SH-SY5Y (cell line): Measurements from ENCODE around the gene SEMA6D.

Experiments used
- GATA2 ChIP-seq: IDR thresholded peaks from 2 replicates; pipeline ENCODE4 v1.6.1; 2011; ENCODE audit warnings: mild to moderate bottlenecking, low read depth, low read length
- GATA3 ChIP-seq: IDR thresholded peaks from 2 replicates; pipeline ENCODE4 v1.6.1; 2011; ENCODE audit warnings: low read depth, mild to moderate bottlenecking, low read length, moderate library complexity

SEMA6D gene

DNA sequence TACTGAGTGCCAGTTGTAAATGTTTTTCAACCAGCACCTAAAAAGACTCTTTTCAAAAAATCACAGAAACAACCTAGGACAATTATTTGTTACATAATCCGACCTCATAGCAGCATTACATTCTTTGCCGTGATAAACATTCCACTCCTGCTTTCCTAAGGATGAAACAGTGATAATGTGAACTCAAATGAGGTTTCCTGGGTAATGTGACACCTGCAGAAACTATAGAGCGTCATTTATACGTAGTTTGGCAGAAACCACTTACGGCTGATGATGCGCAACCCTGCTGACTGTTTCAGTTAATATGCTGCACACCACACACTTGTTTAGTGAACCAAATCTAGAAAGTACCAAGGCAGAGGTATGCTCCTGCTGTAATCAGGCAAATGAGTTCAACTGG lies 55.8 kb downstream of the SEMA6D start:
- TF ChIP-seq GATA3 (no peak), GATA2 (no peak)

DNA sequence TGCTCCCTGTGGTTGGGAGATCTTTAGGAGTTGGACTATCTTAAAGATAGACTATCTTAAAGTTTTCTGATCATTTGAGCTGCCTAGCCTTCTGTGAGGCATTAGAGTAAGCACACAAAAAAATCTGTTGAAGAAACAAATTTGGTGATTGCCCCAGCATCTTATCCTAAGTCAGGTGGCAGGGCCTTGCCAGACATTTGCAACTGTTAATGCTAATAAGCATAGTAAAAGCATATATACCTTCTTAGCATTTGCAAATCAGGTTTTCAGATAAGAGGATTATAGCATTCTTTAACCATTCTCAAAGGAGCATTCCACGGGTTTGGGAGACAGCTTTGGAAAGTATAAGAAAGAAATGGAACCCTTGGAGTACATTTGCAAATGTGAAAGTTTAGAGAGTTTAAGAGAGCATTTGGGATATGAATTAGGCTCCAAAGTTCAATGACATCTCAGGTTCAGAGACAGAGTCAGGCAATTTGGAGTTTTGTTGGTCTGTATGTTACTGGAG lies 61.0 kb downstream of the SEMA6D start:
- TF ChIP-seq GATA3 (no peak), GATA2 (no peak)

DNA sequence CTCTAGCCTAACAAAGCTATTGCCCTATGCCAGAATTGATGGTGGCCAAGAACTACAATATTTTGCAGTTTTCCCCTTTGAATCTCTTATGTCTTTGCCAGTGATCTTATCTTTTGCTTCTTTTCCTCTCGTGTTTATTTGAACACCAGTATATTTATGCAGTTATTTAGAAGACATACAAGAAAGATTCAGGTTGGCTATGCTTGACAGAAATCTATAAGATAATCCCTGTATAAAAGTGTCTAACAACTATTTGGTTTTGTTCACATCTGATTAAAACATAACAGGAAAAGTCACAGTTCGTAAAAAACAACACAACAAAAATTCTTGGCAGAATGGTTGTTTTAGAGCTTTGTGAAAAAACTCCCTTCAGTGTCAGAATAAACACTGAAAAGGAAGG lies 63.7 kb downstream of the SEMA6D start:
- no peak for TF ChIP-seq GATA3
- TF ChIP-seq GATA2: no peak

DNA sequence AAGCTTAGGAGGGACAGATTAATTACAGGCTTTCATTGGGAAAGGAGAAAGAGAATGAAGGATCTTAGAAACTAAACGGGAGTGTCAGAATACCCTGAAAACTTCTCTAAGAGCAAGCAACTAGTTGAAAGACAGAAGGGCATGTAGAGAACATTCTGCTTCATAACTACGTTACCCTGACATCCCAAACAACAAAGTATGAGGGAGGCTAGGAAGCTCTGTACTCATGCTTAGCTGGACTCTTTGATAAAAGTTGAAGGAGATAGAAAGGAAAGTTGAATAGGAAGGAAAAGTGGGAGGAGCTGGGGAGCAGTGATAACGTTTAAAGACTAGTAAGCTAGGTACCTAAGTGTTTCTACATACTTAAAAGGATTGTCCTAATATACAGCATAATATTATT lies 64.2 kb downstream of the SEMA6D start:
- TF ChIP-seq GATA3: no peak
- TF ChIP-seq GATA2: no peak

DNA sequence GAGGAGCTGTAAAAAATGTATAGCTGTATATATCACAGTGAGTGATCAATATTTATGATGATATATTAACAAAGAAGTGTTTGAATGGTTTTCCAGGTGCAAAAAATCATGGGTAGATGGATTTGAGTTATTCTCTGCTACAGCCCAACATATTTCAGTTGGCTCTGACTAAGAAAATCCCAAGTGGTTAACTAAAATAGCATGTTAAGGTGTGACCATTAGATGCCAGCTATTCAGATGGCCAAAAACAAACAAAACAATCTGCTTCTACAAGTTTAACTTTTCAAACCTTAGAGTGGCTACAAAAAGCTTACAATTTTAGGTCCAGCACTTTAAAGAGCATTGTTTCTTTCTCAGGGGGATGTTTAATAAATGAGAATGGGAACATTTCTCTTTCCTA lies 67.5 kb downstream of the SEMA6D start:
- no peak for TF ChIP-seq GATA3
- no peak for TF ChIP-seq GATA2

DNA sequence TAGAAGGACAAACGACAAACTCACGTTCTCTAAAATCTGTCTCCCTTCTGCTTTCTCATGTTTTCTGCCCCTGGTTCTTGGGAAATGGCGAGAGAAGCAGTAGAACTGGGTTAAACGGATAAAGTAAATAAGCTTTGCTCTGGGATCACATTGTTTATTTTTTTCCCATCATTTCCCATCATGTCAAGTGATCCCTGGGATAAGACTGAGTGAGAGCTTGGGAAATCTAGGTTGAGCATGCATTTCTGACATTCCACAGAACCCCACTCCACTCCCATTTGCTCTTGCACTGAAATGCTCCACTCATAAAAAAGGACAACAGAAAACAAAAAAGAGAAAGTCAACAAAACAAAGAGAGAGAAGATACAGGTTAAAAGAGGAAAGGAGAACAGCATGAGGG lies 69.1 kb downstream of the SEMA6D start:
- TF ChIP-seq GATA3: no peak
- TF ChIP-seq GATA2: no peak

DNA sequence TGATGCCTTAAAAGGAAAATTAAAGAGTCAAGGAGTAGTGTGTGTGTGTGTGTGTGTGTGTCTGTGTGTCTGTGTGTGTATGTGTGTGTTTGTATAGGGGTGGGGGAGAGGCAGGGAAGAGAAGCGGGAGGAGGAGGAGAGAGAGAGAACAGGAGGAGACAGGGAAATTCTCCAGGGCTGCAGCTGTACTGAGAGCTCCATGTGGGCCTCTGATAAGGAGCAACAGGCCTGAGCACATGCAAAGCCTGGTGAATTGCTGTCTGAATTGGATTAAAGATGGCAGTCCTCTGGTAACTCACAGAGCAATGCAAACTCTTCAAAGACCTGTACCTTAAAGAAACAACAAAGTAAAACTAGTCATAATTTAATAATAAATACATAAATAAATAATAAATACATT lies 70.6 kb downstream of the SEMA6D start:
- TF ChIP-seq GATA2 (no peak), GATA3 (no peak)

DNA sequence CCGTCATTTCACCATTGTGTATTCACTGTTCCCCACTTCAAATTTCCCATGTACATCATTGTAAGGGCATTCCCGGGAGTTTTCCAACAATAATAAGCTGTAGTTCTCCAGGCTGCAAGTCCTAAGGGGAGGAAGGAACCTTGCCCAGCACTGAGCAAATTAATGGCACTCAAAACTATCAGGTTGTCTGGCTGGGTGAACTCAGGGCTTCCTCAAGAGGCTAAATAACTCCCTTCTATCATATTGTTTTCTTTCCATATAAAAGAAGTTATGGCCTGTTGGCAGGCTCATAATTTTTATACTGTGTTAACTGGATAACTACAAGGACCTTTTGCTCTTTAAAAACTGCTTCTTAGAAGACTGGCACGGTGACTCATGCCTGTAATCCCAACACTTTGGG lies 71.4 kb downstream of the SEMA6D start:
- TF ChIP-seq GATA3 (no peak), GATA2 (no peak)

DNA sequence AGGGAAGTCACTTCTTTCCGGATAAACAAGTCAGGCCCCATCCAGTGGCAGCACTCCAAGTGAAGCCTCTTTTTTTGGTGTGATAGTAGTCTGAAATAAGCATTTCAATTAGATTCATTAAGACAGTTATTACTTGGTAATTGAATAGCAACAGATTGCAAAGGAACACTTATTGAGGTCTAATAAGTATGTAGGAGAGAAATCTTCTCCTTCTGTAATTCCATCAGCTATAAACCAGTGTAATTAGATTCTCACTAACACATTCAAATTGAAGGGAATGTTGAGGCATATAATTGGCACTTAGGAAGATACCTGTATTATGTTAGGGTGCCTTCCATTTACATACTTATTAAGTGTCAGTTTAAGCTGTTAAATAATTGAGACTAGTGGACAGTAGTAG lies 73.9 kb downstream of the SEMA6D start:
- TF ChIP-seq GATA3 (no peak), GATA2 (no peak)

DNA sequence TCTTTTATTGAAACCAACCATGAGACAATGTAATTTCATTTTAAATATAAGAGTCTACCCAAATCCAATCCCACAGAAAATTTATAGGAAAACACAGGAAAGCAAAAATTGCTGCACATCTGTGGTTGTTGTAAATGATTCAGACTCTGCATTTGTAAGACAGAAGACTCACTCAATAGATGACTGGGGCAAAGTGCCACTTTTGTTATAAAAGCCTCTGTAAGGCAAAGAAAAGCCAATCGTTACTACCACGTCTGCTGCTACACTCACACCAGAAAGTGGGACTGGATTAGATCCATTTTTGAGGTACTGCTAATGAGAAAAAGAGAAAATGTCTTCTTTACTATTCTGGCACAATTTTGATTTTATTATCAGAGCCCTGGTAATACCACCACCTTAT lies 74.9 kb downstream of the SEMA6D start:
- TF ChIP-seq GATA3 (no peak), GATA2 (no peak)

DNA sequence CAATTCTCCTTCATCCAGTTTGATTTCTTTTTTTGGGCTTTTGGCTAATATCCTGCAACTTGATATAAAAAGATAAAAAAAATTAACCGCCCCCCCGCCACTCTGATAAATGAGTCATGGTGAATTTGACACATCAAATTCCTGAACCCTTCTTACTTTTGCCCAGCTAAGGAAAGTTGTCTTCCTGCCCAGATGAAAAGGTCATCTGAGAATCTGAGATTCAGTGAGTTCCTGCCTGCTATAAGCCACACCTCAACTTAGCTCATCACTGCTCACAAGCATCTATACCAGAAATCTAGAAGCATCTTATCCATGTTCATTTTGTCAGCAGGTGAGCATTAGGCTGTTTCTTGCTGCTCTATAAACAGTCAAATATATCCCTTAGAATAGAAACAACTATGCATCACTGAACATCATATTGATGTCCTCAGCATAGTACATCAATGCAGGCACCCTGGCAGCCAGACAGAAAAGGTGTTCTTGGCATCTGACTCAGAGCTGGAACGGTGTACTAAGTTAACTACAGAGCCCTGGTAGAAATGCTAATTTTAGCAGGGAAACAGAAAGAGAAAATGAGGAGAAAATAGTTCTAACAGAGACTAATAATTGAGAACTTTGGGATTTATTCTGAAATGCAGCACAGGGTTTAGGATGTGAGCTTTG lies 77.1 kb downstream of the SEMA6D start:
- TF ChIP-seq GATA3 (no peak), GATA2 (no peak)

DNA sequence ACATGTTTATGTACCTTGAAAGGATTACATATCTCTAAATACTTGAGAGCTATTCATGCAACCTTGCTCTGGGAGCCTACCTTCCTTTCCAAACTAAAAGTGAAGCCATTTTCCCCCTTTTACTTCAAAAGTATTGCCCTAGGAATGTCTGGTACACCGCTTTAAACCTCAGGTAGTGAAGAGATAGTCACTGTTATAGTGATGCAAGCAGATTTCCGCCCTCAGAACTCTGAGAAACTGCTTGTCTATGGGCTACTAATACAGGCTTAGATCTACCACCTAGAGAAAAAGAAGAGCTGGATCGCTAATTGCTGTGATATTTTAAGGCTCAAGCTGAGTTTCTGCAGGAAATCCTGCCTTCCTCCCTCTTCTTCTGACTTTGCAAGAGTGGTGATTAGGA lies 78.6 kb downstream of the SEMA6D start:
- no peak for TF ChIP-seq GATA2
- TF ChIP-seq GATA3: no peak

DNA sequence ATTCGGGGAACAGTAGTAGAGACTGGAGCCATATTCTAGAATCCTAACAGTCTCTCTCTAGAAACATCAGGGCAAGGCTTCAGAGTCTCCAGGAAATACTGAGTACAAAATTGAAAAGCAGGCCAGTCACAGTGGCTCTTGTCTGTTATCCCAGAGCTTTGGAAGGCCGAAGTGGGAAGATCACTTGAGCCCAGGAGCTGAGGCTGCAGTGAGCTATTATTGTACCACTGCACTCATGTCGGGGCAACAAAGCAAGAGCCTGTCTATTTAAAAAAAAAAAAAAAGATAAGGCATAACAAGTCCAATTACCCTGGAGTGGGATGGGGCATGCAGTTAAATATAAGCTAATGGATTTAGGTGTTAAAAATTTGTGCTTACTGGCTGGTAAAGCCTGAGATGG lies 79.0 kb downstream of the SEMA6D start:
- TF ChIP-seq GATA3 (no peak), GATA2 (no peak)

DNA sequence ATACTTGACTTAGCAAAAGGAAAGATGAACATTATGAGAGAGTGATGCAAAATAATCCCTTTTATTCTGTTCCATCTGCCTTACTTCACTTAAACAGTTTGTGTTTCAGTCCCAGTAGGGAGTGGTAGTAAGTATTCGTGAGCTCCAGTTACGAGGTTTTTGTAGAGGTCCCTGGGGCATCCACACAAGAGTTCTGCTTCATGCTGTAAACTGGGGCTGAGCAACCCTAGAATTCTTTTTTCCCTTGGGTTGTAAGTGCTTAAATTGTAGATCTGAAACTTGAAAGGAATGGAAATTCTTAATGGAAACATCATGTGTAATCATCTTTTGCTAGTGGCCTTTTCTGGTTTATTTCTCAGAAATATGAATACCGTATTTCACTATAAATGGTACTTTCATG lies 79.5 kb downstream of the SEMA6D start:
- TF ChIP-seq GATA2: no peak
- TF ChIP-seq GATA3: no peak

DNA sequence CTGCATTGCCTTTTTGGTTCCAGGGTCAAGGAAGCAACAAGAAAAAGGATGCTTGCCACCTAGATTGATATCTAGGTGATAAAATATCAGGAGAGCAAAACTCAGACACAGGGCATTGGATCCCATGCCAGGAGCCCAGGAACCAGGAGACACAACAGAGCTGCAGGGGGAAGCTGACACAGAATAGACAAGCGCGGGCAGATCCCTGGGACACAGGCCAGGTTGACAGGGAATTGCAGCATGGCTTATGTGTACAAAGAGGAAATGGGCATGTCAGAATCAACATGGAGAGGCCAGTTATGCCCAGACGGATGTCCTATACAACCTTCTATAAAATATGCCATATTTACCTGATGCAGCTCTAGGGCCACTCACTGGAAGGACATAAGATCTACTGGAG lies 84.2 kb downstream of the SEMA6D start:
- no peak for TF ChIP-seq GATA2
- TF ChIP-seq GATA3: no peak

DNA sequence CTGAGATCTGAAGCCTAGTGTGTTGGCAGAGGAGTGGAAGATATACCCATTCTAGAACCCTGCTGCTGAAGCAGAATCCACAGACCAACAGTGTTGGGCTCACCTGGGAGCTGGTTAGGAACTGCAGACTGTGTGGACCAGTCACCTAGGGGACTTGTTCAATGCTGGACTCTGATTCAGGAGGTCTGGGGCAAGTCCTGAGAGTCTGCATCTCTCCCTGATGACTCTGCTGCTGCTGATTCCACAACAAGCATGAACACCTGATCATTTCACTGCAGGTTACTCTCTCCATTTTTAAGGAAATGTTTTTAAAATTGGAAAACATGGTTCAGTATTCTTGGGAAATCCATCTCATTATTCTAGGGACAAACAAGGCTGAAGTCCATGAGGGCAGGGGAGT lies 84.9 kb downstream of the SEMA6D start:
- TF ChIP-seq GATA2 (no peak), GATA3 (no peak)

DNA sequence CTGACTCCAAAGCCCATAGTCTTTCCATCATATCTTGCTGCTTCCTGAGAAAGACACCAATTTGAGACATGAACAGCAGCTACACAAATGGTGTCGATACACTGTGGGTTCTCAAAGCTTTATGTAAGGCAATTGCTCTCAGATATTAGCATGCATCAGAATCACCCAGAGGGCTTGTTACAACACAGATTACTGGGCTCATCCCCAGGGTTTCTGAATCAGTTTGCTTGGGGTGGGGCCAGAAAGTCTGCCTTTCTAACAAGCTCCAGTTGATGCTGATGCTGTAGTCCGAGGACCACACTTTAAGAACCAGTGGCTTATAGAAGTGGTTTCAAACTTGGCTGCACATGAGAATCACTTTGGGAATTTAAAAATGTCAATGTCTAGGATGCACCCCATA lies 86.5 kb downstream of the SEMA6D start:
- TF ChIP-seq GATA3 (no peak), GATA2 (no peak)
